Thyroid gland (tissue), 4 donors: ENCODE measurements around the gene RAPGEF6. TPM values are rescaled to one million over a fixed set of nuclear protein-coding genes. Genes with fewer than 3 reads are reported as not detected.

Source experiments
- DNase-seq, 2 donors: peaks; one replicate each; pipeline ENCODE4 v3.0.0-alpha.2; 2019
- H3K27ac ChIP-seq, 3 donors: fragments of 200-600 bp; sonication (generic); 1 replicate in 2 of 3; 2 replicates in 1 of 3; pipeline ENCODE4 v1.5.1; 2016 to 2019; ENCODE audit warnings: mild to moderate bottlenecking in 1 of 3, moderate library complexity in 1 of 3
- H3K27me3 ChIP-seq: fragments of 200-600 bp; sonication (generic); one replicate; pipeline ENCODE4 v1.5.1; 2019
- H3K36me3 ChIP-seq, 2 donors: fragments of 200-600 bp; sonication (generic); one replicate each; pipeline ENCODE4 v1.5.1; 2016 to 2019
- H3K4me1 ChIP-seq, 2 donors: fragments of 200-600 bp; sonication (generic); one replicate each; pipeline ENCODE4 v1.5.1; 2017 to 2019
- H3K4me3 ChIP-seq, 3 donors: fragments of 200-600 bp; sonication (generic); replicated peaks in 1 of 3; 1 replicate in 2 of 3; 2 replicates in 1 of 3; pipeline ENCODE4 v1.5.1; 2016; ENCODE audit warnings: mild to moderate bottlenecking in 1 of 3
- H3K9me3 ChIP-seq: fragments of 200-600 bp; sonication (generic); one replicate; pipeline ENCODE4 v1.5.1; 2017
- CTCF ChIP-seq, 6 experiments: fragments of 200-600 bp in 3 of 6; fragments of 450-650 bp in 3 of 6; sonication (generic) in 3 of 6; IDR thresholded peaks; one replicate each; pipeline ENCODE4 v1.5.1; 2016 to 2019; ENCODE audit warnings: antibody characterized with exemption in 6 of 6, mild to moderate bottlenecking in 2 of 6, inconsistent platforms in 1 of 6, moderate library complexity in 1 of 6
- POLR2A ChIP-seq, 2 donors: fragments of 450-650 bp; IDR thresholded peaks; one replicate each; pipeline ENCODE4 v1.6.1; 2017; ENCODE audit warnings: antibody characterized with exemption in 2 of 2, mild to moderate bottlenecking in 2 of 2, moderate library complexity in 1 of 2
- WGBS, 2 donors: methylation state at CpG; one replicate each; pipeline ENCODE4 v1.1.5; 2017; 5-methylcytosine and 5-hydroxymethylcytosine counted together
- intact Hi-C: fragments of 100-400 bp; cut with DNase I; formaldehyde crosslinking; loops from one replicate; pipeline ENCODE4 v1.15.1; 2023
- total RNA-seq, 4 donors: library from RNA; depleted of rRNA; stranded (reverse); fragments of >200 nt; gene quantifications; one replicate each; pipeline ENCODE4 v1.2.3, GENCODE V29; 2016

RAPGEF6 gene
- total RNA-seq, 4 donors from 2014 or later = 20.2 to 36.4 (median 25.2) TPM

DNA sequence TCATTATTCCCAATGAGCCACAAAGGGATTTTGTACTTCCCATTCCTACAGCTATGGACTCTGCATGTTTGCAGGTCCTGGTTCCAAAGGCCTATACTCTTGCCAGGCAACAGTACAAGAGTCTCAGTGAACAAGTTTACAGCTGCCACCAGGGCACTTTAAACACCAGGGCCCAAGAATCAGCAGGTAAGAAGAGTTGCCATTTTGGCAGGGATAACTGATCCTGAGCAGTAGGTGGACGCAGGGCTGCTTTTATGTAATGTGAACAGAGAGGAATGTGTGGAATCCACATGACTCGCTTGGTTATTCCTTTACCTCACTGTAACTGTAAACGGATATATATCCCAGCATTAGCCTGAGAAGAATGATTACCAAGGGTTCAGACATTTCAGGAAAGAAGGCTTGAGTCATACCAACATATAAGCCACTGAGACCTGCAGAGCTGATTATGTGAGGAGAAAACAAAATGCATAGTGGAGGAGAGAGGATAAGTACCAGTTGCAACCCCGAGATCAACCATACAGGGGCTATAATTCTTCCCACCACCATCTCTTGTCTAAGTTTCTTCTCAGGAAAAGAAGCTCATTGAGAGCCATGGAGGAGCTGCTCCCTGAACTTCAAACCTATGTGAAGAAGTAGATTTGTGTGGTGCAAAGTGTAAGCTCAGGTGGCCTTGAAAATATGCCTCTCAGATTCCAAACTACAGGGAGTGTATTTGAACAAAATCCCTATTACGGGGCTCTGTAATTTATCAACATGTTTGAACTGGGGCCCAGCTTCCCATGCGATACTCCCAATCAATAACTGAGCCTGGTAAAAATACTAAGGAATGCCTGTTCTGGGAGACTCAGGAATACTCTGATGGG lies 24.6 kb downstream of the RAPGEF6 start:
- Histone ChIP-seq H3K36me3 (no peaks in the 10 kb centered on the region), H3K4me3 (no peak overlapping the region), H3K27ac (no peak overlapping the region), H3K4me1 (peaks cover 4 to 6% of the 10 kb centered on the region in 2 donors), H3K27me3 (no peaks in the 10 kb centered on the region), H3K9me3 (no peaks in the 10 kb centered on the region)
- TF ChIP-seq CTCF (IDR thresholded peaks at IDR 0.05) = no peak
- TF ChIP-seq POLR2A (IDR thresholded peaks at IDR 0.05) = no peak
- intact Hi-C loops = no loop called here
- WGBS, 2 donors = 88 to 92% methylated on average over 6 of the region's 6 CpGs
- no peak for DNase-seq

DNA sequence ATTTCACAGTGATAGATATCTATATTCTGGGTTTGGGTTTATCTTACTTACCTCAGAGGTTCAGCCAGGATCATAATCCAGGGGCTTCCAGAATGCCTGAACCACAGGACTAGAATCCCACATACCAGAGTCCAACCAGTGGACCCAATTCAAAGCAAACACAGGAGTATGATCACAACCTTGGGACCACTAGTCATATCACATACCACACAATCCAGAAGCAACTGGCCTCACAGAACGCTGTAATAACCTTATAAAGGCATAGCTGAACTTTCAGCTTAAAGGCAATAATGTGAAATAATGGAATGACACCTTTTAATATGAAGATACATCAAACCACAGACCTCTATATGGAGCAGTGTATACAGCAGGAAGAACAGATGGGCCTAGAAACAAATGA lies 25.3 kb downstream of the RAPGEF6 start:
- Histone ChIP-seq H3K9me3 (no peaks in the 10 kb centered on the region), H3K27ac (no peak overlapping the region), H3K36me3 (no peaks in the 10 kb centered on the region), H3K4me1 (no peaks in the 10 kb centered on the region), H3K4me3 (no peak overlapping the region), H3K27me3 (no peaks in the 10 kb centered on the region)
- no peak for DNase-seq
- TF ChIP-seq CTCF (IDR thresholded peaks at IDR 0.05) = no peak
- intact Hi-C loops = no loop called here
- WGBS, 2 donors = 94% methylated on average over 1 of the region's 1 CpG

DNA sequence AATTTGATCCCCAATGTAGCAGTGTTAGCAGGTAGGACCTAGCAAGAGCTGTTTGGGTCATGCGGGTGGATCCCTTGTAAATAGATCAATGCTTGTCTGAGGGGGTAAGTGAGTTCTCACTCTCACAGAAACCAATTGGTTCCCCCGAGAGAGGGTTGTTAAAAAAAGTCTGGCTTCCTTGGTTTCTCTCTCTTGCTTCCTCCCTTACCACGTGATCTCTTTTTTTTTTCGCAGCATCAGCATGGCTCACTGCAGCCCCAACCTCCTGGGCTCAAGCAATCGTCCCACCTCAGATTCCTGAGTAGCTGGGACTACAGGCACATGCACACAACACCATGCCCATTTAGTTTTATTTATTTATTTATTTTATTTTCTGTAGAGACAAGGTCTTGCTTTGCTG lies 26.4 kb downstream of the RAPGEF6 start:
- H3K27ac ChIP-seq = no peak overlapping the region

DNA sequence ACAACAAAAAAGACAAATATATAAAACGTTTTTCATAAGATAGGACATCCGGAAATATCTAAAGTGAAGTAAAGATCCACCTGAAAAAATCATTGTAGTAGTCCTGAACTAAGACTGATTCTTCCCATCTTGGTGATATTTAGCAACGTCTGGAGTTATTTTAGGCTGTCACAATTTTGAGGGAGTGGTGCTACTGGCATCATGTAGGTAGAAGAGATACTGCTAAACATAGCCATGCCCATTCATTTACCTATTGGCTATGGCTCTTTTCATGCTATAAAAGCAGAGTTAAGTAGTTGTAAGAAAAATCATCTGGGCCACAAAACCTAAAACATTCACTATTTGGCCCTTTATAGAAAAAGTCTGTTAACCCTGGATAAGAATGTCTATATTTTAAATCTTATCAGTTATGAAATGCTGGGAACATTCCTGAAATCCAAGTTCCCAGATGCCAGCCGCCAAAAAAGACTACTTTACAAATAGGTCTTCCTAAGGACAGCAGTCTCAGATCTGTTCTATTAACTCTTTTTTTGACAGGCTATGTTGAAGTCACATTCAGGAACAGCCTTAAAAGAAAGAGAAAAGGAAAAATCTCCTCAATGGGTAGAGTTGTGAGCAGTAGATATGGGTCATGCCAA lies 27.0 kb downstream of the RAPGEF6 start:
- H3K27me3 ChIP-seq = no peaks in the 10 kb centered on the region
- intact Hi-C loops = no loop called here
- no peak overlapping the region for H3K4me3 ChIP-seq
- 70 to 72% methylated on average over 4 of the region's 4 CpGs for WGBS, 2 donors
- no peaks in the 10 kb centered on the region for H3K36me3 ChIP-seq
- no peaks in the 10 kb centered on the region for H3K9me3 ChIP-seq
- no peak for TF ChIP-seq POLR2A (IDR thresholded peaks at IDR 0.05)
- TF ChIP-seq CTCF (IDR thresholded peaks at IDR 0.05) = no peak
- H3K27ac ChIP-seq = no peak overlapping the region
- no peaks in the 10 kb centered on the region for H3K4me1 ChIP-seq
- DNase-seq = no peak

More for the DNA sequence above, 26.4 kb downstream of the RAPGEF6 start:
- no peak for DNase-seq
- H3K36me3 ChIP-seq = no peaks in the 10 kb centered on the region
- WGBS, 2 donors = 85 to 90% methylated on average over 5 of the region's 5 CpGs
- intact Hi-C loops = no loop called here
- H3K9me3 ChIP-seq = no peaks in the 10 kb centered on the region
- H3K4me1 ChIP-seq = no peaks in the 10 kb centered on the region
- no peaks in the 10 kb centered on the region for H3K27me3 ChIP-seq
- H3K4me3 ChIP-seq = no peak overlapping the region
- no peak for TF ChIP-seq CTCF (IDR thresholded peaks at IDR 0.05)
- TF ChIP-seq POLR2A (IDR thresholded peaks at IDR 0.05) = no peak

- peaks cover 0 to under 1% of the 10 kb centered on the region in 2 donors for H3K36me3 ChIP-seq
Measured at GRCh38 chr5:131607418-131607817, 27.6 kb downstream of the RAPGEF6 start.

More at GRCh38 chr5:131607418-131607817, 27.6 kb downstream of the RAPGEF6 start:
- Histone ChIP-seq H3K4me1 (no peaks in the 10 kb centered on the region), H3K4me3 (no peak overlapping the region), H3K9me3 (no peaks in the 10 kb centered on the region), H3K27ac (no peak overlapping the region), H3K27me3 (no peaks in the 10 kb centered on the region)
- 89 to 95% methylated on average over 4 of the region's 4 CpGs for WGBS, 2 donors
- intact Hi-C loops = no loop called here
- TF ChIP-seq POLR2A (IDR thresholded peaks at IDR 0.05) = no peak
- TF ChIP-seq CTCF (IDR thresholded peaks at IDR 0.05) = no peak
- no peak for DNase-seq
